Psoas muscle (tissue), 8 donors: ENCODE measurements around the gene MRPL21. TPM values are rescaled to one million over a fixed set of nuclear protein-coding genes. Genes with fewer than 3 reads are reported as not detected.
"Not testable (repeated sequence)": the region's sequence is repeated elsewhere in the genome, so short reads cannot be mapped to it uniquely, and the experiment has no call there.

ENCODE experiments used
- ATAC-seq, 4 donors: fragments of 200-7000 bp; cut with Tn5 transposase; one replicate each; pipeline ENCODE4 v1.9.1; 2020; ENCODE audit warnings: moderate library complexity in 3 of 4, mild to moderate bottlenecking in 2 of 4
- DNase-seq, 2 donors: peaks; one replicate each; pipeline ENCODE4 v3.0.0-alpha.2; 2020
- H3K27ac ChIP-seq: fragments of 200-600 bp; one replicate; pipeline ENCODE4 v1.8.0; 2022
- H3K27me3 ChIP-seq, 3 donors: fragments of 200-600 bp in 1 of 3; one replicate each; pipeline versions ENCODE4 v1.6.1 to v1.8.0; 2013 to 2022; ENCODE audit warnings: low read length in 2 of 3, mild to moderate bottlenecking in 2 of 3, moderate library complexity in 1 of 3; ENCODE audit not compliant: insufficient read depth in 3 of 3
- H3K36me3 ChIP-seq, 2 donors: fragments of 200-600 bp in 1 of 2; one replicate each; pipeline versions ENCODE4 v1.6.1 to v1.8.0; 2013 to 2022; ENCODE audit warnings: low read depth in 1 of 2, mild to moderate bottlenecking in 1 of 2, moderate library complexity in 1 of 2; ENCODE audit not compliant: insufficient read depth in 1 of 2
- H3K4me1 ChIP-seq: fragments of 200-600 bp; one replicate; pipeline ENCODE4 v1.8.0; 2022
- H3K4me3 ChIP-seq: fragments of 200-600 bp; one replicate; pipeline ENCODE4 v1.8.0; 2022; ENCODE audit warnings: mild to moderate bottlenecking
- H3K9me3 ChIP-seq: fragments of 200-600 bp; one replicate; pipeline ENCODE4 v1.8.0; 2022
- CTCF ChIP-seq: fragments of 200-600 bp; IDR thresholded peaks from one replicate; pipeline ENCODE4 v1.8.0; 2022; ENCODE audit warnings: antibody characterized with exemption
- WGBS, 3 donors: extraction: QIAGEN DNeasy Blood & Tissue Kit; methylation state at CpG; one replicate each; pipeline versions ENCODE4 v1.1.6 to v1.1.7; 2013; 5-methylcytosine and 5-hydroxymethylcytosine counted together
- intact Hi-C, 2 donors: fragments of 100-400 bp; cut with DNase I; formaldehyde crosslinking; loops; one replicate each; pipeline versions ENCODE4 v1.11.0 to v1.14.2; 2022
- polyA plus RNA-seq, 3 donors: library from polyadenylated mRNA; stranded (reverse); fragments of 200-250 nt; gene quantifications; one replicate each; pipeline ENCODE4 v1.2.3, GENCODE V29; 2013
- total RNA-seq, 4 donors: library from RNA; stranded (reverse); fragmentation: NEBNext Ultra II Directional in 2 of 4; extraction: Animal tissue kit (Norgen Biotek cat#: 25700) in 2 of 4; gene quantifications; one replicate each; pipeline versions ENCODE4 v1.2.1 to v1.2.4, GENCODE V29; 2021 to 2023
- donor health status: healthy with polysubstance abuse.
- donor health status: DM: no; HTN: no; CAD: no; lungs with moderate emphysema.
- donor health status: Bipolar disorder and iron deficiency.
- donor health status: healthy.
- donor health status: DM: yes; HTN: yes; CAD: no.
- donor health status: DM: no; HTN: no; CAD: no.
- donor health status: DM: no; HTN: no; CAD: no.
- donor health status: DM: yes; HTN: yes; CAD: no.

Gene MRPL21
- total and polyA plus RNA-seq, 7 donors: 59.2 to 181 (median 104) TPM

GRCh38 chr11:68863553-68864265 lies 39.9 kb downstream of the MRPL21 start:
- no peaks in the 10 kb centered on the region for H3K4me1 ChIP-seq
- TF ChIP-seq CTCF: no peak

GRCh38 chr11:68862421-68862820 lies 41.2 kb downstream of the MRPL21 start:
- no peaks in the 10 kb centered on the region for H3K36me3 ChIP-seq
- ATAC-seq: no peak
- 81 to 94% (median 84%) methylated on average over 6 of the region's 6 CpGs for WGBS, 3 donors

More at GRCh38 chr11:68863553-68864265, 39.9 kb downstream of the MRPL21 start:
- intact Hi-C loops: no loop called here
- Histone ChIP-seq H3K9me3 (no peaks in the 10 kb centered on the region), H3K4me3 (no peak overlapping the region), H3K27ac (no peak overlapping the region), H3K36me3 (no peaks in the 10 kb centered on the region), H3K27me3 (no peaks in the 10 kb centered on the region)
- no peak for ATAC-seq
- WGBS, 3 donors: 90 to 97% (median 93%) methylated on average over 3 of the region's 3 CpGs
- no peak for DNase-seq

GRCh38 chr11:68859123-68859522 lies 44.5 kb downstream of the MRPL21 start:
- H3K9me3 ChIP-seq: no peaks in the 10 kb centered on the region
- ATAC-seq (no peak), DNase-seq (no peak)
- H3K36me3 ChIP-seq: no peaks in the 10 kb centered on the region
- WGBS, 3 donors: 81 to 87% (median 82%) methylated on average over 8 of the region's 8 CpGs
- H3K4me3 ChIP-seq: no peak overlapping the region
- TF ChIP-seq CTCF: no peak
- intact Hi-C loops: no loop called here
- H3K4me1 ChIP-seq: peaks cover 3% of the 10 kb centered on the region
- no peak overlapping the region for H3K27ac ChIP-seq
- H3K27me3 ChIP-seq: peaks cover 0 to 15% (median 3%) of the 10 kb centered on the region in 3 donors

More at GRCh38 chr11:68862421-68862820, 41.2 kb downstream of the MRPL21 start:
- H3K9me3 ChIP-seq: no peaks in the 10 kb centered on the region
- H3K4me1 ChIP-seq: no peaks in the 10 kb centered on the region
- no peak overlapping the region for H3K4me3 ChIP-seq
- no peak for DNase-seq
- intact Hi-C loops: no loop called here
- no peak overlapping the region for H3K27ac ChIP-seq
- TF ChIP-seq CTCF: no peak
- H3K27me3 ChIP-seq: no peaks in the 10 kb centered on the region

- ATAC-seq: no peak
Observed at GRCh38 chr11:68857037-68857586, 46.5 kb downstream of the MRPL21 start.

GRCh38 chr11:68856425-68857030 lies 47.1 kb downstream of the MRPL21 start:
- H3K36me3 ChIP-seq, ATAC-seq, intact Hi-C loops, H3K4me3 ChIP-seq, H3K27ac ChIP-seq, DNase-seq, H3K4me1 ChIP-seq, H3K9me3 ChIP-seq: not testable (repeated sequence)
- 85 to 87% (median 86%) methylated on average over 21 of the region's 21 CpGs for WGBS, 3 donors
- H3K27me3 ChIP-seq: peaks cover 0 to 27% (median 3%) of the 10 kb centered on the region in 3 donors

More at GRCh38 chr11:68857037-68857586, 46.5 kb downstream of the MRPL21 start:
- 92 to 96% (median 94%) methylated on average over 8 of the region's 8 CpGs for WGBS, 3 donors
- H3K27me3 ChIP-seq: peaks cover 0 to 27% (median 3%) of the 10 kb centered on the region in 3 donors
- no peak for TF ChIP-seq CTCF
- DNase-seq: no peak
- H3K4me1 ChIP-seq: peaks cover 3% of the 10 kb centered on the region
- H3K9me3 ChIP-seq: no peaks in the 10 kb centered on the region
- no peaks in the 10 kb centered on the region for H3K36me3 ChIP-seq
- intact Hi-C loops: no loop called here
- H3K4me3 ChIP-seq: no peak overlapping the region
- H3K27ac ChIP-seq: no peak overlapping the region
